T-helper 1 cell treated with Interleukin-12 subunit alpha and Interleukin-12 subunit beta and Interleukin-4 antibody, amounts not matched to agents 30 μg/mL and 1 μg/mL, for 36 hours (primary cell): ENCODE results near the gene CCDC85A.

Experiments
- H3K27ac Mint-ChIP-seq: one replicate; pipeline ENCODE4 v1.8.0; 2021; ENCODE audit warnings: mild to moderate bottlenecking, mixed read lengths
- H3K27me3 Mint-ChIP-seq: one replicate; pipeline ENCODE4 v1.8.0; 2021; ENCODE audit warnings: low read depth, mixed read lengths
- H3K36me3 Mint-ChIP-seq: one replicate; pipeline ENCODE4 v1.8.0; 2021; ENCODE audit warnings: low read depth, mixed read lengths
- H3K4me1 Mint-ChIP-seq: one replicate; pipeline ENCODE4 v1.8.0; 2021; ENCODE audit warnings: low read depth, mixed read lengths
- H3K4me3 Mint-ChIP-seq: one replicate; pipeline ENCODE4 v1.8.0; 2021; ENCODE audit warnings: mild to moderate bottlenecking, moderate library complexity, mixed read lengths
- H3K9me3 Mint-ChIP-seq: one replicate; pipeline ENCODE4 v1.8.0; 2021; ENCODE audit warnings: mixed read lengths

CCDC85A gene

DNA sequence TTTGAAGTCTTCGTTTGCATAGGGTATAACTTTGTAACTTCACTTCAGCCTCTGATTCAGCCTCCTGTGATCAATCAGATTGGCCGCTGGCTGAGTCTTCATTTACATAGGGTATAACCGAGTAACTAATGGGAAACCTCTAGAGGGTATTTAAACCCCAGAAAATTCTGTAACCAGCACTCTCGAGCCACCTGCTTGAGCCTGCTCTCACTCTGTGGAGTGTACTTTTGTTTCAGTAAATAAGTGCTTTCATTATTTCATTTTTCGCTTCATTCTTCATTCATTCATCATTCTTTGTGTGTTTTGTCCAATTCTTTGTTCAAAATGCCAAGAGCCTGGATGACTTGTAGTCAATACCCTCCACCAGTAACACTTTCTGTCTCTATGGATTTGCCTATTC is 56.4 kb downstream of the CCDC85A start:
- H3K27ac Mint-ChIP-seq = no peak overlapping the region
- H3K36me3 Mint-ChIP-seq = no peaks in the 10 kb centered on the region
- H3K4me3 Mint-ChIP-seq = no peak overlapping the region
- peaks cover 4% of the 10 kb centered on the region for H3K9me3 Mint-ChIP-seq
- no peaks in the 10 kb centered on the region for H3K4me1 Mint-ChIP-seq
- H3K27me3 Mint-ChIP-seq = no peaks in the 10 kb centered on the region

DNA sequence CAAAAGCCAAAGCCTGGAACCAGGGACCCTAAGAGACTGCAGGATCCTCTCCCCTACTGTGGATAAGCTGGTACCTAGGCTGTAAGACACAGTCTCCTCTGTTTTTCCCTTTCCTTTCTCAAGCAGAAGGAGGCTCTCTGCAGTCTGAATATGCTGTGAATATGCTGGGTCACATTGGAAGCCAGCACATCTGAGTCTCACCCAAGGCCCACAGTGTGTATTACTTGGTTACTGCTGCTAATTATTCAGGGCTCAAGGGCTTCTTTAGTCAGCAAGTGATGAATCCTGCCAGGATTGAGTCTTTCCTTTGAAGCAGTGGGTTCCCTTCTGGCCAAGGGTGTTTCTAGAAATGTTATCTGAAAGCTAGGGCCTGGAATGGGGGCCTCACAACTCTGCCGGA is 60.7 kb downstream of the CCDC85A start:
- no peaks in the 10 kb centered on the region for H3K36me3 Mint-ChIP-seq
- no peaks in the 10 kb centered on the region for H3K27me3 Mint-ChIP-seq
- no peak overlapping the region for H3K4me3 Mint-ChIP-seq
- no peak overlapping the region for H3K27ac Mint-ChIP-seq
- peaks cover 4% of the 10 kb centered on the region for H3K9me3 Mint-ChIP-seq
- H3K4me1 Mint-ChIP-seq = no peaks in the 10 kb centered on the region

DNA sequence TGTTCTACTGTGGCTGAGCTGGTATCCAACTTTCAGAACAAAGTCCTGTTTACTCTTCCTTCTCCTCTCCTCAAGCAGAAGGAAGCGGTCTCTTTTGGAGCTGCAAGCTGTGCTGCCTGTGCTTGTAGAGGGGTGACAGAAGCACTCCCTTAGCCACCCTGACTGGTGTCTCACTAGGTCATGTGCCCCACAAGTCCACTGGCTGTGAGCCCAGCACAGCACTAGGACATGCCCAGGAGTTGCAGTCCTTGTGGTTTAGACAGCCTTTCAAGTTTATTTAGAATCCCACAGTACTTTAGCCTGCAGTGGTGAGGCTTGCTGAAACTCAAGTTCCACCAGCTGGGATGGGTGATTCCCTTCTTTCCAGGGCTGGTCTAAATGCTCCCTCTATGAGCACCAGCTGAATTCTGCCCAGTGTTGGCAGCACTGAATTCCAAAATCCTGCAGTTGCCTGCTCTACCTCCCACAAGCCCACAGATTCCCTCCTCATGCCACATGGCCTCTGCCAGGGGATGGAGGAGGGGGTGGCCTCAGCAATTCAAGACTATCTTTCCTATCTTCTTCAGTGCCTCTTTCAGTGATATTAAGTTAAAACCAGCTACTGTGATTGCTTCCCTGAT is 61.2 kb downstream of the CCDC85A start:
- Mint-ChIP-seq H3K27me3 (no peaks in the 10 kb centered on the region), H3K36me3 (no peaks in the 10 kb centered on the region), H3K27ac (no peak overlapping the region), H3K4me3 (no peak overlapping the region), H3K4me1 (no peaks in the 10 kb centered on the region), H3K9me3 (peaks cover 4% of the 10 kb centered on the region)

DNA sequence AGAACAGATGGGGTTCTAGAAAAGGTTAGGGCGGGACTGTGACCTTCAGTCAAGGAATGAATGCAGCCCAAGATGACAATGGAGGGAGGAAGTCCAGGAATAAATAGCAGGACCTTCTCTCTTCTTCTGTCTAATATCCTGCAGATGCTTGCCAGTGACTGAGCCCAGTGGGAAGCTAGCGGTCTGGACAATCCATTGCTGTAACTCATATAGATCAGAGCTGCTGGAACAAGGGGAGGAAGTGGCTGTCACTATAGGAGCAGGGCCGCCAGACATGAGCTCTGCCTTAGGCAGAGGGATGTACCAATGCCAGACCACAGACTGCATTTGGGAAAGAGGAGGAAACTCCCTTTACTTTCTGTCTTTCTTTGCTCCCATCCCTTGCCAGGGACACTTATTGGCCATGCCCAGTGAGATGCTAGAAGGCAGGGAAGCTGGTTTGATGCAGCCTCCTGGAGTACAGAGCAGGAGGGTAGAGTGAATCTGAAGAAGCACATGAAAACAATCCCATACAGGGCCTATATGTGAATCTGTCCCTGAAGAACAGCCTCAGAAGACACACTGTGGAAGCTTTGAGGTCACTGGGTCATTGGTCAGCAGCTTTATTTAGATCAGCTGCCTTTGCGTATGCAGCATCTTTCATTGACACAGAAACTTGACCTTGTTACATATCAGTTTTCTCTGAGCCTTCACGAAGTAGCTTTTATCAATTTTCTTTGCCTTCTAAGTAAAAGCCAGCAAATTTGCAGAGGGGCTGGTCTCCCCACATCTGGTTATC is 65.4 kb downstream of the CCDC85A start:
- H3K36me3 Mint-ChIP-seq = no peaks in the 10 kb centered on the region
- H3K27me3 Mint-ChIP-seq = no peaks in the 10 kb centered on the region
- no peak overlapping the region for H3K4me3 Mint-ChIP-seq
- H3K9me3 Mint-ChIP-seq = no peaks in the 10 kb centered on the region
- no peak overlapping the region for H3K27ac Mint-ChIP-seq
- no peaks in the 10 kb centered on the region for H3K4me1 Mint-ChIP-seq

DNA sequence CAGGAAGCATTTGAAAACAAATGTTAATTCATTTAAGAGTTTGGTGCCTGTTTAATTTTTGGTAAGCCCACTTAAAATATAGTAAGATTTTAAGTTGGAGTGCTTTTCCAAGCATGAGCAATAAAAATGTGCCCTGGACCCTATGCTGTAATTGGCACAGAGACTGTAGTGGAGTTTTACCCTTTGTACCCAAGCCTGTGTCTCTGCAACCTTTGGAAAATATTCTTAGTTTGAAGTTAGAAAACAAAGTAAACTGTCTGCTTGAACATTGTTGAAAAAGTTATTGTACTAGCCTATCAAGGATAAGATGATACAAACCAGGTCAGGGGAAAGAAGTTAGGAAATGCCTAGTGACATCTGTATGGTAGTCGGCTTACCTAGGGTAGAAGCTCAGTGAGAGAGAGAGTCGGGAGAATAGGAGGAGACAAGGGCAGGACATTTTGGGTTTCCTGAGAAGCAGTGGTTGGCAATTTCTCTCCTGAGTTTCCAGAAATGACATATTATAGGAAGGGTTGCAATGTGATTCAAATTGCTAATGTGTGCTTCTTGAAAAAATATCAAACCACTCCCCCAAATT is 66.5 kb downstream of the CCDC85A start:
- Mint-ChIP-seq H3K36me3 (no peaks in the 10 kb centered on the region), H3K9me3 (no peaks in the 10 kb centered on the region), H3K4me3 (no peak overlapping the region), H3K27ac (no peak overlapping the region), H3K27me3 (no peaks in the 10 kb centered on the region), H3K4me1 (no peaks in the 10 kb centered on the region)

DNA sequence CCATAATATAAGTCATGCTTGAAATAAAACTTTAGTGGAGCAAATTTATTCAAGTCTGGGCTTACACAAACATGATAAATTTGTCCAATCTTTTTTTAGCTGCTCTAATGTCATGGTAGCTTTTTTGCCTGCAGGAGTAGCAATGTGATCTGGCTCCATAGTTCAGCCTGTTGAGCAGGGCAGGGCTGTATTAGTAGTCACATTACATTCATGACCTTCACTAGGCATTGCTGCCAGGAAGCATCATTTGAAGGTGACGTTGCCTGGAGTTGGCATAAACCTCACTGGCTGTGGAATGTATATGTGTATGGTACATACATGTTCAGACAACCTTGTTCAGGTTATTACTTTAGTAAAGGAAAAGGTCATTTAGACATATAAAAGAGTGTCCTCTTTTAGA is 76.6 kb downstream of the CCDC85A start:
- no peaks in the 10 kb centered on the region for H3K4me1 Mint-ChIP-seq
- H3K4me3 Mint-ChIP-seq = no peak overlapping the region
- no peaks in the 10 kb centered on the region for H3K27me3 Mint-ChIP-seq
- H3K9me3 Mint-ChIP-seq = no peaks in the 10 kb centered on the region
- H3K27ac Mint-ChIP-seq = no peak overlapping the region
- no peaks in the 10 kb centered on the region for H3K36me3 Mint-ChIP-seq

DNA sequence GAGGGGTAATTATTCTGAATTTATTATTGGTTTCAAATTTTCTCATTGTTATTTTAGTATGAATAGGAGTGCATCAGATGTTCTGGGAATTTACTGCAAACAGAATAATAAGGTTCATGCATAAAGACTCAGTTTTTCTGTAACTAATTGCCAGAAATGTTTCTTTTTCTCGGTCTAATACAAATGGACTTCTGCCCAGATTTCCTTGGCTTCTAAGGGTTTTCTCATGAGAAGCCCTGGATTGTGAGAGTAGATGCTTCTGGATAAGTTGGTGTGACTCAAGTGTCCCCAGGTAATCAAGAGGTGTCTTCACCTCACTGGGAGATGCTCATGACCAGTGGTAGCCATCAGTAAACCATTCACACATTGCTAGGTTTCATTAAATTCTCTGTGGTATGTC is 78.5 kb downstream of the CCDC85A start:
- Mint-ChIP-seq H3K36me3 (no peaks in the 10 kb centered on the region), H3K4me3 (no peak overlapping the region), H3K27ac (no peak overlapping the region), H3K4me1 (no peaks in the 10 kb centered on the region), H3K27me3 (no peaks in the 10 kb centered on the region), H3K9me3 (no peaks in the 10 kb centered on the region)

DNA sequence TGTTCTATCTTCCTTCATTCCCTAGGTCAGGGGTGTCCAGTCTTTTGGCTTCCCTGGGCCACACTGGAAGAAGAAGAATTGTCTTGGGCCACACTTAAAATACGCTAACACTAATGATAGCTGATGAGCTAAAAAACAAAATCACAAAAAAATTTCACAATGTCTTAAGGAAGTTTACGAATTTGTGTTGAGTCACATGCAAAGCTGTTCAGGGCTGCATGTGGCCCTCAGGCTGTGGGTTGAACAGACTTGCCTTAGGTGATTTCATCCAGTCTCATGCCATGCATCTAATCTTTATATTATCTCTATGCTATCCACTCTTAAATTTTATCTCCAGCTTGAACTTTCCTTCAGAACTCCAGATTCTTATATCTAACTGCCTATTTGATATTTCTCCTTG is 80.1 kb downstream of the CCDC85A start:
- Mint-ChIP-seq H3K9me3 (no peaks in the 10 kb centered on the region), H3K36me3 (no peaks in the 10 kb centered on the region), H3K27me3 (no peaks in the 10 kb centered on the region), H3K27ac (no peak overlapping the region), H3K4me1 (no peaks in the 10 kb centered on the region), H3K4me3 (no peak overlapping the region)

DNA sequence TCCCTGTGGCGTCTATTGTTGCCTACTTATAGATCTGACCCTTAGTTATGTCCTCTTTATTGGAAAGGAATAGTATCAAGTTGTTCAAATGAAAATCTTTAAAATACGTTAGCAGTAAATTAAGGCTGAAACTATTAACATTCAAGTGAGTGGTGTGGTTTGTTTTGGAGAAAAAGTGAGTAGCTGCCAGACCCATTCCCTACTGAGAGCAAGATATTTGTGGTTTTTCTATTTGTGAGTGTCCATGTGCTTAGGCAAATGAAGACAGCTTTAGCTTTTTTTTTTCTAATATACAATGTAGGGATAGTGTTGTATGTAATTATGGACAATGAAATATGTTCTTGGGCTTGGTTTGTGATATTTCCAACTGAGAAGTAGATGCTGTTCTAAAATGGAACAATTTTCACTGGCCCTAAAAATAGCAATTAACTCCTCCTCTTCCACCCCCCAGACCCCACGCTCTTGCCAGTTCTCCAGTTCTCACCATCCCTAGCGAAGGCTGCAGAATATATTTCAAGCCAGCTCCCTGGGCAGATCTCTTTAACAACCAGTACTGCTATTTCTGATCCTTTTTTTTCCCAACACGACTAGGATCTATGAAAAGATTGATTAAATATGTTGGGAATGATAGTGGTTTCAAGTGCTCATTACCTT is 83.1 kb downstream of the CCDC85A start:
- no peak overlapping the region for H3K4me3 Mint-ChIP-seq
- H3K9me3 Mint-ChIP-seq = no peaks in the 10 kb centered on the region
- no peaks in the 10 kb centered on the region for H3K4me1 Mint-ChIP-seq
- H3K27me3 Mint-ChIP-seq = no peaks in the 10 kb centered on the region
- H3K36me3 Mint-ChIP-seq = no peaks in the 10 kb centered on the region
- no peak overlapping the region for H3K27ac Mint-ChIP-seq

DNA sequence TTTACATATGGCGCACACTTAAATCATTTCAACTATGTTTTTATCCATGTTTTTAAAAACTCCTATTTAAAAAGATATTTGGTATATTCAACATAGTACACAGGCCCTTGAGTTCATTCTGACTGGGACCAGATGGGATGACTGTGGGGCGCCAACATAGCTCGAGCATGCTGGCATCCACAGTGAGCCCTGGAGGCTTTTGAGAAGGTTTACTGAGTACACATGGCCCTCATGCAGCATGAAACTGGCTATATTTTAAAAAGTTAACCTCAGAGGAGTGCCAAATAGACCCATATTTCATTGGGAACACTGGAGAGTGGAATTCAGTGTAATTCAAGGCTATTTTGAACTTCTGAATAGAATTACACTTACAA is 83.6 kb downstream of the CCDC85A start:
- Mint-ChIP-seq H3K4me3 (no peak overlapping the region), H3K27ac (no peak overlapping the region), H3K27me3 (no peaks in the 10 kb centered on the region), H3K4me1 (no peaks in the 10 kb centered on the region), H3K36me3 (no peaks in the 10 kb centered on the region), H3K9me3 (no peaks in the 10 kb centered on the region)

DNA sequence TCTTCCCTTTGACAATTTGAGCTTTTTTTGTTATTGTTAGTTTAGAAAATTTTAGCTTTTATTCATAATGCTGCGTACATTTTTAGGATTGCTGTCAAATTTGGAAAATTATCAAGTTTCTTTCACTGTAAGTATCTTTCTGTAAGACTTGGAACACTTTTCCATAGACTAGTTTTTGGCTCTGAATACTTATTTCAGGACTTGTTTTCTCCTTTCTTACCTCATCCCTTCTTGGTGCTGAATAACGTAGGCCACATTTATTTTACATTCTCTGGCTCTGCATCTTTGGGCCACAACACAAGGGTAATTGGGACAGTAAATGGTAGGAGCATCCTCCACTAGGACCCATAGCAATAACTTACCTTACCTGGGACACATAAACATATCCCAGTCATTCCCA is 85.1 kb downstream of the CCDC85A start:
- Mint-ChIP-seq H3K4me1 (no peaks in the 10 kb centered on the region), H3K4me3 (no peak overlapping the region), H3K36me3 (no peaks in the 10 kb centered on the region), H3K27me3 (no peaks in the 10 kb centered on the region), H3K9me3 (no peaks in the 10 kb centered on the region), H3K27ac (no peak overlapping the region)

DNA sequence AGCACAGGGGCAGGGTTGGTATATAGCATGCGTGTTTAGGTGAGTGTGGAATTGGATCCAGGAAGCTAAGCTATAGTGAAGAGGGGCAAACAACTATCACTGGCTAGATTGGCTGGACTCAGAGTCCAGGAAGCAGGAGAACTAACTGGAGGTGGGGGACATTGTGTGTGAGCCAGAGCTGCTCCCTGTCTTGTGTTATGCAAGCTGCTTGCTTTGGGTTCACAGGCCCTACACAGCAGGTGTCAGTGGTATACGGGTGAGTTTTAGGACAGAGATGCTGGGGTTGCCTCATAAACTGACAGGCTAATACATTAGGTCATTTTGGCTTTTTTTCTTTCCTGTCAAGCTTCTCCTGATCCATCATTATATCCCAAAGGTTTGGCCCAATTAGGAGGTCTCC is 87.5 kb downstream of the CCDC85A start:
- H3K36me3 Mint-ChIP-seq = no peaks in the 10 kb centered on the region
- no peak overlapping the region for H3K4me3 Mint-ChIP-seq
- H3K4me1 Mint-ChIP-seq = no peaks in the 10 kb centered on the region
- no peaks in the 10 kb centered on the region for H3K9me3 Mint-ChIP-seq
- no peaks in the 10 kb centered on the region for H3K27me3 Mint-ChIP-seq
- no peak overlapping the region for H3K27ac Mint-ChIP-seq

DNA sequence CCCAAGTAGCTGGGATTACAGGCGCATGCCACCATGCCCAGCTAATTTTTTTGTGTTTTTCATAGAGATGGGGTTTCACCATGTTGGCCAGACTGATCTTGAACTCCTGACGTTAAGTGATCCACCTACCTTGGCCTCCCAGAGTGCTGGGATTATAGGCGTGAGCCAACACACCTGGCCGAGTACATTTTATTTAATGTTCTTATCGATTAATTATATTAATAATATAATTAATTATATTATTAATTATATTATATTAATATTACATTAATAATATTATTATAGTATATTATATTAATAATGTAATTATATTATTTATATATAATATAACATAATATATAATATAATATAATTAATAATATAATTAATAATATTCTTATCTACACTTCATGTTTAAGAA is 101.4 kb downstream of the CCDC85A start:
- H3K36me3 Mint-ChIP-seq = no peaks in the 10 kb centered on the region
- no peak overlapping the region for H3K4me3 Mint-ChIP-seq
- H3K4me1 Mint-ChIP-seq = no peaks in the 10 kb centered on the region
- no peaks in the 10 kb centered on the region for H3K9me3 Mint-ChIP-seq
- no peak overlapping the region for H3K27ac Mint-ChIP-seq
- H3K27me3 Mint-ChIP-seq = no peaks in the 10 kb centered on the region

DNA sequence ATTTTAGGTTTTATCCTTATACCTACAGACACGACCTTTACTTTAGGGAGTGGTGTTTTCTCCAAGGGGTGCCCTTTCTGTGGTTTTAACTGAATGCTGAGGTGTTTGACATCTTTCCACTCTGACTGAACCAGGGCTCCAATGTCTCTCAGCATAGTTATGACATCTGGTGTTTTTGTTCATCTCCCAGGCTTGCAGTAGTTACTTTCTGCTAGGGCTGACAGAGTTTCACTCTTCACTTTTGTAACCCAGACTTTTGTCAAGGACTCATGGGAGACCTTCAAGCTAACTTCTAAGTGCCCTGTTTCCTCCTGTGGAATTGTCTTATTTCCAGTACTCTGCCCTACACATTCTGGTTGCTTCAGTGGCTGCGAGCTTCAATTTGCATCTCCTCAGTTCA is 103.1 kb downstream of the CCDC85A start:
- Mint-ChIP-seq H3K27me3 (no peaks in the 10 kb centered on the region), H3K4me1 (no peaks in the 10 kb centered on the region), H3K9me3 (no peaks in the 10 kb centered on the region), H3K4me3 (no peak overlapping the region), H3K36me3 (no peaks in the 10 kb centered on the region), H3K27ac (no peak overlapping the region)

DNA sequence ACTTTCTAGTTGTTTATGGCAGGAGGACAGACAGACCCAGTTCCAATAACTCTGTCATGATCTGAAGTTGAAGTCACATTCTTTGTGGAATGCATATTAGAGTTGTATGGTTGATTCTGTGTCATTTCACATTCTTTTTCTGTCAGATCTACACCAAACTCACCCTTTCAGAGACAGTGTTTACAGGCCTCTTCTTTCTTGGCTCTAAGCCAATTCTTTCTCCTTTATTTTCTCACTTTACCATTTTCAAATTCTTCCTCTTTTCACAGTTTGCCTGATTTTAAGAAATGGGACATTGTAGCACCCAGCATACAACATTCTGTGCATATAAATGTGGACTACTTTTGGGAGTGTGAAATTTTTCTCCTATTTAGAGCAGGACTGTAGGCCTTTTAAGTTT is 103.7 kb downstream of the CCDC85A start:
- H3K4me3 Mint-ChIP-seq = no peak overlapping the region
- no peaks in the 10 kb centered on the region for H3K27me3 Mint-ChIP-seq
- no peaks in the 10 kb centered on the region for H3K4me1 Mint-ChIP-seq
- no peaks in the 10 kb centered on the region for H3K9me3 Mint-ChIP-seq
- no peaks in the 10 kb centered on the region for H3K36me3 Mint-ChIP-seq
- H3K27ac Mint-ChIP-seq = no peak overlapping the region
